ENCODE measurements around the gene FAM89A.

FAM89A gene

GRCh38 chr1:231040800-231041718 is 1.0 kb upstream of the FAM89A start:
- no peaks in the 10 kb centered on the region for H3K79me2 ChIP-seq (ENCODE audit: insufficient read depth, low read length)
- H2AFZ ChIP-seq (ENCODE audit: low read length): peak overlapping the region; percentile 71; the same call in 1 of the 2 replicates
- no peak overlapping the region for H3K9ac ChIP-seq (ENCODE audit: low read depth, low read length, poor library complexity, severe bottlenecking)
- H3F3A ChIP-seq (ENCODE audit: low read depth): no peaks in the 10 kb centered on the region
- no peak for TF ChIP-seq CTCF (conservative IDR thresholded peaks at IDR 0.05; ENCODE audit: low read length)
- no peak for TF ChIP-seq EZH2phosphoT487 (IDR thresholded peaks at IDR 0.05; ENCODE audit: borderline replicate concordance)
- no peaks in the 10 kb centered on the region for H4K20me1 ChIP-seq (ENCODE audit: insufficient read depth, low read length, poor library complexity, severe bottlenecking)
- H3K9me2 ChIP-seq (replicated peaks; ENCODE audit: low read depth, low read length): no peaks in the 10 kb centered on the region
- H3K4me3 ChIP-seq (ENCODE audit: low read length, poor library complexity, severe bottlenecking): peak overlapping the region; percentile 58
- H3K4me1 ChIP-seq (ENCODE audit: insufficient read depth, low read length, poor library complexity, severe bottlenecking): peaks cover 17% of the 10 kb centered on the region
- H3K36me3 ChIP-seq (ENCODE audit: insufficient read depth, low read length): no peaks in the 10 kb centered on the region
- no peaks in the 10 kb centered on the region for H3K27me3 ChIP-seq (ENCODE audit: insufficient read depth, low read length, poor library complexity, severe bottlenecking)
- H3K9me3 ChIP-seq (ENCODE audit: insufficient read depth, low read depth, low read length): no peaks in the 10 kb centered on the region
- H3K4me2 ChIP-seq (ENCODE audit: low read depth, low read length, poor library complexity, severe bottlenecking): peak overlapping the region; percentile 66

- Histone ChIP-seq H3K4me3 (ENCODE audit: low read length, poor library complexity, severe bottlenecking) (peak overlapping the region; percentile 59), H2AFZ (ENCODE audit: low read length) (peak overlapping the region; percentile 20; the same call in 1 of the 2 replicates), H3K79me2 (ENCODE audit: insufficient read depth, low read length) (no peaks in the 10 kb centered on the region), H4K20me1 (ENCODE audit: insufficient read depth, low read length, poor library complexity, severe bottlenecking) (no peaks in the 10 kb centered on the region), H3K27me3 (ENCODE audit: insufficient read depth, low read length, poor library complexity, severe bottlenecking) (no peaks in the 10 kb centered on the region), H3K9me3 (ENCODE audit: insufficient read depth, low read depth, low read length) (no peaks in the 10 kb centered on the region), H3K9me2 (replicated peaks; ENCODE audit: low read depth, low read length) (no peaks in the 10 kb centered on the region), H3F3A (ENCODE audit: low read depth) (no peaks in the 10 kb centered on the region), H3K4me1 (ENCODE audit: insufficient read depth, low read length, poor library complexity, severe bottlenecking) (peaks cover 23% of the 10 kb centered on the region), H3K4me2 (ENCODE audit: low read depth, low read length, poor library complexity, severe bottlenecking) (peak overlapping the region; percentile 46), H3K36me3 (ENCODE audit: insufficient read depth, low read length) (no peaks in the 10 kb centered on the region), H3K9ac (ENCODE audit: low read depth, low read length, poor library complexity, severe bottlenecking) (no peak overlapping the region)
- no peak for TF ChIP-seq CTCF (conservative IDR thresholded peaks at IDR 0.05; ENCODE audit: low read length)
- no peak for TF ChIP-seq EZH2phosphoT487 (IDR thresholded peaks at IDR 0.05; ENCODE audit: borderline replicate concordance)
Observed at GRCh38 chr1:231039161-231040018, 664 bp downstream of the FAM89A start.

- no peak overlapping the region for H3K4me3 ChIP-seq (ENCODE audit: low read length, poor library complexity, severe bottlenecking)
- H3K9me2 ChIP-seq (replicated peaks; ENCODE audit: low read depth, low read length): no peaks in the 10 kb centered on the region
- no peak overlapping the region for H3K4me2 ChIP-seq (ENCODE audit: low read depth, low read length, poor library complexity, severe bottlenecking)
- no peaks in the 10 kb centered on the region for H3F3A ChIP-seq (ENCODE audit: low read depth)
- TF ChIP-seq CTCF (conservative IDR thresholded peaks at IDR 0.05; ENCODE audit: low read length) (no peak), EZH2phosphoT487 (IDR thresholded peaks at IDR 0.05; ENCODE audit: borderline replicate concordance) (no peak)
- no peaks in the 10 kb centered on the region for H3K79me2 ChIP-seq (ENCODE audit: insufficient read depth, low read length)
- peaks cover 30% of the 10 kb centered on the region for H3K4me1 ChIP-seq (ENCODE audit: insufficient read depth, low read length, poor library complexity, severe bottlenecking)
- no peaks in the 10 kb centered on the region for H3K36me3 ChIP-seq (ENCODE audit: insufficient read depth, low read length)
- no peaks in the 10 kb centered on the region for H3K27me3 ChIP-seq (ENCODE audit: insufficient read depth, low read length, poor library complexity, severe bottlenecking)
- H2AFZ ChIP-seq (ENCODE audit: low read length): no peak overlapping the region
- no peaks in the 10 kb centered on the region for H3K9me3 ChIP-seq (ENCODE audit: insufficient read depth, low read depth, low read length)
- H4K20me1 ChIP-seq (ENCODE audit: insufficient read depth, low read length, poor library complexity, severe bottlenecking): no peaks in the 10 kb centered on the region
- no peak overlapping the region for H3K9ac ChIP-seq (ENCODE audit: low read depth, low read length, poor library complexity, severe bottlenecking)
Observed at GRCh38 chr1:231037585-231038517, 2.2 kb downstream of the FAM89A start.
